ENCODE results near the gene MRPL19.
A peak's percentile ranks its signal among the peaks of the same experiment; 100 is the strongest.

Gene MRPL19

DNA sequence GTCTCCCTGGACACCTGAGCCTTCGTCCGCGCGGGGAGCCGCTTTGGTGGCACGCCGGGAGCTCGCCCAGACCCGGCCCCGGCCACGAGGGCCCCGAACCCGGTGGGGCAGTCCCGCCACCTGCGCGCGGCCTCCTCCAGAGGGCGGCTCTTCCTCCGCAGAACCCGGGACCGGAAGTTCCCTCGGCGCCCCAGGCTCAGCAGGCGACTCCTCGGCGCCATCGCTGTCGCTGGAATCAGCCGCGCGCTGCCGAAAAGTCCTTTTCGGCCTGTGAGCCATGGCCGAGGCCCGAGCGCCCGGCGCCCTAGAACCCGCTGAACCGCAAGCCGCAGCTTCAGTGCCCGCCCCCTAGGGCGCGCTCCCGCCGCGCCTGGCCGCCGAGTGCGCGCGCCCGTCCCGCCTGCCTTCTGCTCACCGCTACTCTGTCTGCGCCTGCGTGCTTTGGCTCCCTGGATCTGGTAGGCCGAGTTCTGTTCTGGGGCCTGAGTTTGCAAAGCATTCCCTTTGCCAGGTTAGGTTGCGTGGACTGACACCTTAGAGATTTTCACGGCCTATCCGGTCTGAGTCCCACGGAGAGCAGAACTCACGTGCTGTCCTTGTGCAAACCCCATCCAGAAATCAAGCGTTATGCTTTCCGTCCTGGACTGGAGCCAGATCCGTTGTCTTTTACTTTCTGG lies 64.1 kb downstream of the MRPL19 start, which contains the start of gene GCFC2:
TSS of gene GCFC2 (minus strand) at position 339 of the 677 bp plus-strand sequence. CDS start at position 279, 60 bp downstream.
- peak within 1 kb of the TSS; percentile 83 for H3K27ac ChIP-seq
- peak; percentile 96 for TF ChIP-seq ZFX (IDR thresholded peaks at IDR 0.05)
- TF ChIP-seq, protein P1, sequence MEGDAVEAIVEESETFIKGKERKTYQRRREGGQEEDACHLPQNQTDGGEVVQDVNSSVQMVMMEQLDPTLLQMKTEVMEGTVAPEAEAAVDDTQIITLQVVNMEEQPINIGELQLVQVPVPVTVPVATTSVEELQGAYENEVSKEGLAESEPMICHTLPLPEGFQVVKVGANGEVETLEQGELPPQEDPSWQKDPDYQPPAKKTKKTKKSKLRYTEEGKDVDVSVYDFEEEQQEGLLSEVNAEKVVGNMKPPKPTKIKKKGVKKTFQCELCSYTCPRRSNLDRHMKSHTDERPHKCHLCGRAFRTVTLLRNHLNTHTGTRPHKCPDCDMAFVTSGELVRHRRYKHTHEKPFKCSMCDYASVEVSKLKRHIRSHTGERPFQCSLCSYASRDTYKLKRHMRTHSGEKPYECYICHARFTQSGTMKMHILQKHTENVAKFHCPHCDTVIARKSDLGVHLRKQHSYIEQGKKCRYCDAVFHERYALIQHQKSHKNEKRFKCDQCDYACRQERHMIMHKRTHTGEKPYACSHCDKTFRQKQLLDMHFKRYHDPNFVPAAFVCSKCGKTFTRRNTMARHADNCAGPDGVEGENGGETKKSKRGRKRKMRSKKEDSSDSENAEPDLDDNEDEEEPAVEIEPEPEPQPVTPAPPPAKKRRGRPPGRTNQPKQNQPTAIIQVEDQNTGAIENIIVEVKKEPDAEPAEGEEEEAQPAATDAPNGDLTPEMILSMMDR (conservative IDR thresholded peaks at IDR 0.05) = peak; percentile 50

GRCh38 chr2:75711590-75711989 lies 65.0 kb downstream of the MRPL19 start:
- H3K27ac ChIP-seq = peak overlapping the region; percentile 83

DNA sequence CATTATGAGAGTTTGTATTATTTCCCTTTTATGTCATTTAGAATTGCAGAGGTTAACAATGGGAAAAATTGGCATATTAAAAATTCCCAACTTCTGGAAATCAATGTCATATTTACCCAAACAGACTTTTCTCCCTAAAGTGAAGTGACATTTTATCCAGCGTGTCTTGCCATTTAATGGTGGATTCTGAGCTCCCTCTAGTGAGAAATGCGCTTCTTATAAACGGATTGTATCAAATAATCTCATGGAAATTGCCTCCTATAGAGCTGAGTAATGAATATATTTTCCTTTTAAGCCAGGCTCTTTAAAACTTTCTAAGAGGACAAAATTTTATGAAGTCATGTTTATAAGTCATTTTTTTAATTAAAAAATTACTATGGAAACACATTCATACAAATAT lies 69.8 kb downstream of the MRPL19 start:
- no peak overlapping the region for H3K27ac ChIP-seq
- TF ChIP-seq, protein P1 (conservative IDR thresholded peaks at IDR 0.05) = peak; percentile 14; the same call in 1 of the 2 replicates
- no peak for TF ChIP-seq ZFX (IDR thresholded peaks at IDR 0.05)

DNA sequence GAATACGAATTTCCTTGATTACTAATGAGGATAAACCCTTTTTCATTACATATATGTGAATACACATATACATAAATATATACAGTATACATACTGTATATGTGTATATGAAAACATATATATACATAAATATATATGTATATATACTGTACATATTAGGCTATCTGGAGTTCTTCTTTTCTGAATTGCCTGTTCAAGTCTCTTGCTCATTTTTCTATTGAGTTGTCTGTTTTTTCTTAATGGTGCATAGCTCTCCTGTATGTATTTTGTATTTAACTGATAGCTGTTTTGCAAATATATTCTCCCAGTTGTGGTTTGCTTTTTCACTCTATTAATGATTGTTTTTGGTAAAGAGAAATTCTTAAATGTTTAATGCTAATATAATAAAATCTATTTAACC lies 73.0 kb downstream of the MRPL19 start:
- no peak overlapping the region for H3K27ac ChIP-seq
- TF ChIP-seq ZFX (IDR thresholded peaks at IDR 0.05) = no peak
- TF ChIP-seq, protein P1 (conservative IDR thresholded peaks at IDR 0.05) = no peak

- TF ChIP-seq, protein P1 (conservative IDR thresholded peaks at IDR 0.05) = no peak
- no peak for TF ChIP-seq ZFX (IDR thresholded peaks at IDR 0.05)
- no peak overlapping the region for H3K27ac ChIP-seq
Measured at GRCh38 chr2:75720525-75720924, 73.9 kb downstream of the MRPL19 start.

- TF ChIP-seq ZFX (IDR thresholded peaks at IDR 0.05) = no peak
- H3K27ac ChIP-seq = no peak overlapping the region
Measured at GRCh38 chr2:75722687-75723086, 76.1 kb downstream of the MRPL19 start.

DNA sequence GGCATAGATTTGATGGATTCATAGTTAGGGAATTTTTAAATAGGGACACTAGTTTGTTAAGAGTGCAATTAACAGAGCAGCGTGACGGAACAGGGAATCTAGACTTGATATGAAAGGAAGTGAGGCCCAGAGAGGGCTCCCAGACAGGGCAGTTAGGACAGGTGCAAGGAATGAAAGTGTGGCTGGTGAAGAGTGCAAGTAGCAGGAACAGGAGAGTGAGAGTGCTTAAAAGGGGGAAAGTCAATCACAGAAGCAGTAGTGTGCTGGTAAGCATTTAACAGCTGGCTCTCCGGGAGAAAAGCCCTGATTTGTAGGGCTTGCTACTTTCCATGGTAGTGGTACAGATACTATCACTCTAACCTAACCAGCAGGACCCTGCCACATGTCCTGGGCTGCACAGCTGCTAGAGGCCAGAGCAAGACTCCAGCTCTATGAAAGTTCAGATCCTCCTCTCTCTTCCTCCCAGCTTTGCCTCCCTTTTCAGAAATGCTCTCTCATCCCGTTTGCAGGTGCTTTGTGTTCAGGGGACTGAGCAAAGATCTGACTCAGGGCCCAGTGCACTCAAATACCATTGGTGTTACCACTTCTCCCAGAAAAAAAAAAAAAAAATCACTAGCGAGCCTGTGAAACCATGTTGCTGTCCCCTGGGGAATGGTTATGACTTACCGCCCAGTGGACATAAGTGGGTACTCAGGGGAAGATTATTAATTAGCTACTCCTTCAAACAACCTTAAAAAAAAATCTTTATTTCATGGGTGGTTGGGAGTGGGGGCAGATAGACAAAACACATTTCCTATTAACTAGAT lies 82.2 kb downstream of the MRPL19 start:
- TF ChIP-seq ZFX (IDR thresholded peaks at IDR 0.05) = no peak
- TF ChIP-seq, protein P1 (conservative IDR thresholded peaks at IDR 0.05) = no peak
- H3K27ac ChIP-seq = no peak overlapping the region

DNA sequence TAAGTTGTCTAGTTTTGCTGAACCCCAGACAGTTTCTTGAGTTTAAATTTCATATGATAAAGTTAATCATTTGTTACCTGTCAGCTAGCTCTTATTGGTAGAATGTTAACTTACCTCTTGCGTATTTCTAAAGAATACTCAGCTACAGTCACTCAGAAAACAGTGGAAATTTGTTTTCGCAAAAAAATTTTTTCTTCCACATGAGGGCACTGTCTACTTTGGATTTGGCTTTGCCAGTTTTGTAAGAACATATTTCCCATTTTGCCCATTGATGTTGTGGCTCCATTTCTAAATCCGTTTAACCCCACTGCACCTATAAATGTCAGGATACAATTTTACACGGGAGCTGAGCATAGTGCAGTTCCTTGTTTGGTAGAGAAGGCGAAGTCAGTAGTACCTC lies 83.3 kb downstream of the MRPL19 start:
- no peak overlapping the region for H3K27ac ChIP-seq

More for the DNA sequence above, 83.3 kb downstream of the MRPL19 start:
- TF ChIP-seq, protein P1 (conservative IDR thresholded peaks at IDR 0.05) = peak; percentile 57
- no peak for TF ChIP-seq ZFX (IDR thresholded peaks at IDR 0.05)
